Measurements from ENCODE around the gene COL8A1. TPM values are rescaled to one million over a fixed set of nuclear protein-coding genes. Genes with fewer than 3 reads are reported as not detected.

Gene COL8A1
- total RNA-seq, 1 experiment from 2014 or later = 86.6 TPM

DNA sequence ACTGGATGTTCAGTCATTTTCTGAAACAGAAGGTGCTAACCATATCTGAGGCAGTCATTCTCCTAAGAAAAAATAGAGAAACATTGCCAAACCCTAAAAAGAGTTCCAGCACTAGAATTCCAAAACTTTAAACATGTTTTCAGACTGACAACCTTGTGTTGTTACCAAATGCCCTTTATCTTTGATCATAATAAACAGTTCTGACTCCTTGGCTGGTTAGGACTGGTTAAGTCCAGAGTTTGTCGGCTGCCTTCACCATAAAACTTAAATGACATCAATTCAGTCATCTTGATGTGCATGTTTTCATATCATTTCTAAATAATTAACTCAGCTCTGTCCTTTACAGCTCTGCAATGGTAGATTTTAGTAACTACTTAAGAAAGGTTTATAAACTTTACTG lies 68.0 kb downstream of the COL8A1 start:
- DNase-seq (ENCODE audit: low read depth) = no peak

- no peak for DNase-seq (ENCODE audit: low read depth)
Observed at GRCh38 chr3:99708207-99708745, 69.9 kb downstream of the COL8A1 start.

- DNase-seq (ENCODE audit: low read depth) = no peak
Observed at GRCh38 chr3:99709686-99710085, 71.3 kb downstream of the COL8A1 start.

- DNase-seq (ENCODE audit: low read depth) = no peak
Observed at GRCh38 chr3:99710094-99710493, 71.7 kb downstream of the COL8A1 start.

DNA sequence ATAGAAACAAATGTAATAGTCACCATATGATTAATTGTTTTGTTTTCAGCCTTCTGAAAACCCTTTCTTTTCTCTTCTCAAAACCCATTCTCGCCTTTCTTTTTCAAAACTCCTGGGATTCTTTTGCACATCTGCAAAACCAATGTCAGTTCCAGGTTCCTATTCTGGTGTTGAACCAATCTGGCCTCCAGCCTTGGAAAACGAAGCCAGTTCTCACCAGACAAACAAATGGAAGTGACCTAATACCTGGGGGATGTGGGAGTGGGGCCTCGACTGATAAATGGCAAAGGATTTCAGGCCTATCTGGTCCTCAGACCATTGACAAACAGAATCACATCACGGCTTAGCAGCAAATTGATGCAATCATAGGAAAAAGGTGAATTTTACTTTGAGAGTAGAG lies 73.0 kb downstream of the COL8A1 start:
- no peak for DNase-seq (ENCODE audit: low read depth)

GRCh38 chr3:99712291-99712954 lies 74.0 kb downstream of the COL8A1 start:
- no peak for DNase-seq (ENCODE audit: low read depth)

DNA sequence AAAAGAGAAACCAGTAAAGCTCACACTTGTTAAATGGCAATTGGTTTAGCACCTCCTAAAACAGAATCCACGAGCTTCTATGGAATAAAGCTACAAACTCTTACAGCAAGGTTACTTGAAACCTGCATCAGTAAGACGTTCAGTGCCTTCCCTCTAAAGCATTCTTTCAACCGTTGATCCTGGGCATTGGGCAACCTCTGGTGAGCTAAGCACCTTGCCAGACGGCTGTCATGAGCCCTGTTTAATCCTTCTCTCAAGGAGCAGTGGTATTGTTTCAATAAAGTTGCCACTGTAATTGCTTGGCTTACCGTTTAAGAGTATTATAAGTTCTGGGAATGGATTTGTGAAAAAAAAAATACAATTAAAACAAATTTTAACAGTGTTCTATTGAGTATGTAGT lies 75.0 kb downstream of the COL8A1 start:
- no peak for DNase-seq (ENCODE audit: low read depth)

DNA sequence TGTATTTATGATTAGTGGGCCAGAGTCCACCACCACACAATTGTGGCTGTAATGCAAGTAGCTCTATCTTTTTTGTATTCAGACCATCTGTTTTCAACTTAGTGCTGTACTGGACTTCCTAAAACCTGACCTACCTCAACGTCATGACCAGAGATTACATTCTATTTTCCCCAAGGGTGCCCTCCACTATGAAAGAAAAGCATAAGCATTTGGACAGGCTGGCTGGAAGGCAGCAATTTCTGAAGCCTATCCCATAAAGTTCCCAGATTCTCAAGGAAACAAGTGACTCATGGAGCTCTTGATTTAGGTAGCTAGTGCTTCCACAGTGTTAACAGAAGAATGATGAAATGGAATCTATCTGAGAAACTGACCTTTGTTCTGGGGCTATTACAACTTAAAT lies 75.8 kb downstream of the COL8A1 start:
- DNase-seq (ENCODE audit: low read depth) = peak; percentile 86

GRCh38 chr3:99714575-99714974 lies 76.2 kb downstream of the COL8A1 start:
- no peak for DNase-seq (ENCODE audit: low read depth)

DNA sequence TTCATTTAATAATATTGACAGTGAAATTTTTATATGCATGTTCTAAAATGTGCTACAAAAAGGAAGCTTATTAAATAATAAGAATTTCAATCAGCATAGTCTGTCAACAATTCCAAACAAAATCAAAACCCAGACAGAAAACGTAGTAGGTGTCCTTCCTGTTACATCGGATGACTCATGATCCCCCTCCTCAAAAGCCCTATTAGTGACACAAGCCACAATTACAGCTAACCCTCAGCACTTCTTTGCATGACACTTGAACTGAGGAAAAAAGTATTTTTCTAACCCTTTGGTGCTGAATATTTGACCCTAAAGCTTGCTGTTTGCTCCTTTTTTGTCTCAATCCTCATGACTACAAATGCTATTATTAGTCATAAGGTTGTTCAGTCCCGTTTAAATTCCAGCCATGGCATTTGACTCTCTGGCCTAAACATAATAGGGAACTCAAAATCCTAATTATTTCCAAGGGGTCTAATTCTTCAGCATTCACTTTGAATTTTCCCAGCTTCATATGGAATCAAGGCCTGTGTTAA lies 78.1 kb downstream of the COL8A1 start:
- DNase-seq (ENCODE audit: low read depth) = peak; percentile 47

DNA sequence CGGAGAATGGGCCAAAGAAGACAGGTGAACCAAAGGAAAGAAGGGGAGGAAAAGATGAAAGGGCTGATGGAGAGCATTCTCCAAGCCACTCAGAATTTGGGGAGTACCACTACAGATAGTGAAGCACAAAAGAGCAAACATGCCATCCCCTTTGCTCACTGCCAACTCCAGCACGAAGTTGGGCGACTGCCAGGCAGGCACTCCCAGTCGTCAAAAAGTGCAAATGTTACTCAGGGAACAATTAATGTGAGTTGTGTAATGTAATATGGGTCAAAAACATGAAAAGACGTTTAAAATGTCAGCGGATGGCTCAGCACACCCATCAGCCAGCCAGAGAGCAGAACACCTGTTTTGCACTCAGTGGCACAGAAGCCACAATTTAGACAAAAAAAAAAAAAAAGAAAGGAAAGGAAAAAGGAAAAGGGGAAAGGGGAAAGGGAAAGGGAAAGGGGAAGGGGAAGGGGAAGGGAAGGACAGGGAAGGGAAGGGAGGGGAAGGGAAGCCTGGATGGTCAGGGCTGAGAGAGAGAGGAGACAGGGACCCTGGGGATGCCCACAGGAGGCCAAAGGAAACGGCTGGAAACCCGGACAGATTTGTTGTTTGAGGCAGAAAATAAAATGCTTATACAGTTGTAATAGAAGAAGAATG lies 82.7 kb downstream of the COL8A1 start:
- peak; percentile 84 for DNase-seq (ENCODE audit: low read depth)

DNA sequence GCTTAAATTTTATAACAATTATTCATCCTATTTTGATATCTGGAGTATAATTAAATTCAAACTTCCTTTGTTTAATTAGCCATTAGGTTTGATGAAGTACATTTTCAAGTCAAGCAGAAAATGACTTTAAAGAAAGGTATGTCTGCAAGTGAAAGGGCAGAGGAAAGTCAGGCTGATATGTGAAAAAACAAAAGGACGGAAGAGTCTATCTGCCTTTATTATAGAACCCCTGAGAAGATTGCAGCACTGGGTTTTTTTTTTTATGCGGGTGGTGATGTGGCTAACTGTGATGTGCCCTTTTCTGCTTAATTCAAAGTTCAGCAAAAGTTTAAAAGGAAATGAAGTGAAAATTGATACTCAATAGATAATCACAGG lies 83.2 kb downstream of the COL8A1 start:
- peak; percentile 35 for DNase-seq (ENCODE audit: low read depth)

GRCh38 chr3:99724276-99724675 lies 85.9 kb downstream of the COL8A1 start:
- DNase-seq (ENCODE audit: low read depth) = no peak

DNA sequence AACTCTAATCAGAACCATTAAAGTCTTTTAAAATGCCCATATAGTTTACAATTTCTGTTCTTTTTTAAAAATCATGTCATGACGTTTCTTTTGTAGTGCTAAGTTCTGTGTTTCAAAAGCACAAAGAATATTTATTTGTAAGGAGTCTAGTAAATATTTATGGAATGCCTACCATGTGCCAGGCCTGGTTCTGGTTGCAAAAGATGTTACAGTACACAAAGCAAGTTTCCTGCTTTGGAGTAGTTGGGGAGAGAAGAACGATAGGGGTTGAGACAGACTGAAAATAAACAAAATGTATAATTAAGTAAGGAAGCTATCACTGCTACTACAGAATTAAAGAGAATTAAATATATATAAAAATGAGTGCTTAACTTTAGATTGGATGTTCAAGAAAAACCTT lies 92.5 kb downstream of the COL8A1 start:
- DNase-seq (ENCODE audit: low read depth) = no peak

DNA sequence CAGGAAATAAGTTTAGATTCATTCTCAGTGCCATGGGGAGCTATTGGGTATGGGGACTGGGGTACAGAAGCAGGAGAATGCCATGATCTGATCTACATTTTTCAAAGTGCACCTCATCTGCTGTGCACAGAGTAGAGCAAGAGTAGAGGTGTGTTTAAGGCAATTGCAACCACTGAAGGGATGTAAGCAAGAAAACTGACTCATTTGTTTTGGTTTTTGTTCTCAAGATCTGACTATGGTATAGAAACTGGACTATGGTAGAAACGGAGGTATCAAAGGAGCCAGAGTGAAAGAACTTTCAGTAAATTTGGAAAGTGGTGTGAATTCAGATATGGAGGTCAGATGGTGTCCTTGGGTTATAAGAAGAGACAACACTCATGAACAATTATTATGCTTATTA lies 93.1 kb downstream of the COL8A1 start:
- DNase-seq (ENCODE audit: low read depth) = no peak

DNA sequence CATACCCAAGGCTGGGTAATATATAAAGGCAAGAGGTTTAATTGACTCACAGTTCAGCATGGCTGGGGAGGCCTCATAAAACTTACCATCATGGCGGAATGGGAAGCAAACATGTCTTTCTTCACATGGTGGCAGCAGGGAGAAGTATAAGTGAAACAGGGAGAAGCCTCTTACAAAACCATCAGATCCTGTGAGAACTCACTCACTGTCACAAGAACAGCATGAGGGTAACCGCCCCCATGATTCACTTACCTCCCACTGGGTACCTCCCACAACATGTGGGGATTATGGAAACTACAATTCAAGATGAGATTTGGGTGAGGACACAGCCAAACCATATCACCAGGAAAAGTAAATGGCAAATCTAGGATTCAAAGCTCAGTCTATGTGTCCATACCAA lies 102.0 kb downstream of the COL8A1 start:
- peak; percentile 19 for DNase-seq (ENCODE audit: low read depth)

DNA sequence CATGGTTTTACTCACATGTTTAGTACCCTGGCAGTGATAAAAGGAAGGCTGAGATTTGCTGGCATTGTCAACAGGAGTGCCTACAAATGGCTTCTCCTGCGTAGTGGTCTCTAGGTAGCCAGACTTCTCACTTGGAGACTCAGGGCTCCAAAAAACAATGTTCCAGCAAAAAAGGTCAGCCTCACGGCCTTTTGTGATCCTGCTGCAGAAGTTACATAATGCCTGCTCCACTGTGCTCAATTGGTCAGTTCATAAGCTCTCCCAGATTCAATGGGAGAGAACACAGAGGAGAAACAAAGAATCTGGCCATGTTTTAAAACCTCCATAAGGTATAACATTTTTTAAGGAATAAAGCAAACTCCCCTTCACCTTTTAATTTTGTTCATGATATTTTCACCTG lies 103.2 kb downstream of the COL8A1 start:
- DNase-seq (ENCODE audit: low read depth) = peak; percentile 19

DNA sequence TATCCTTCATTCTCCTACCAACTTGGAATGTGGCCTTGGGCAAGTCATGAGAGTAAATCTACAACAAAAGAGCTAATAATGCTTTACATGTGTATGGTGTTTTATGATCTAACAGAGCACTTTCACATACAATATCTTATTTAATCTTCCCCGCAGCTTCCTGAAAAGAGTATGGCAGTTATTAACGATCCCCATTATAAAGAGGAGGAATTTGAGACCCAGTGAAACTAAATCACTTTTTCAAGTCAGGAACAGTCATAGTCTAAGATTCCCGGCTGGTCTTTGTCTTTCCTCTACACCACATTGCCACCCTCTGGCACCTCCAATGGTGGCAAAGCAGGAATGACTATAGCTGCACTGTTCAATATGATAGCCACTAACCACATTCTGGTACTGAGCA lies 109.5 kb downstream of the COL8A1 start:
- peak; percentile 80 for DNase-seq (ENCODE audit: low read depth)

DNA sequence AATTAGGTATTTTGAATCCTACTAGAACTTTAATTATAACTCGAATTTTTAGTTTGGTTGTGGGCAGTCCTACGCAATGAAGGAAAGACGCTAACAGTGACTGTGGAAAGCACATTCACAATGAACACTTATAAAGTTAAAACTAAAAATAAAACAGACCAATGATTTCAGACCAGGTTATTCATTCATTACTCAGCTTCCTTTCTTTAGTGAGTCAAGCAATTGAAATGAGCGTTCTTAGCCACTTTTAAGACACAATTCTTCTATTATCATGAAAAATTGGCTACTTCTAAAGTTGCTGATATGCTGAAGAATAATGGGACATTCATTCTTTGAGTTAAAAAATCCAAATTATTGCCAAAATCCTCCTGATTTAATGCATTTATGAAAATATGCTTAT lies 113.3 kb downstream of the COL8A1 start:
- DNase-seq (ENCODE audit: low read depth) = peak; percentile 84

DNA sequence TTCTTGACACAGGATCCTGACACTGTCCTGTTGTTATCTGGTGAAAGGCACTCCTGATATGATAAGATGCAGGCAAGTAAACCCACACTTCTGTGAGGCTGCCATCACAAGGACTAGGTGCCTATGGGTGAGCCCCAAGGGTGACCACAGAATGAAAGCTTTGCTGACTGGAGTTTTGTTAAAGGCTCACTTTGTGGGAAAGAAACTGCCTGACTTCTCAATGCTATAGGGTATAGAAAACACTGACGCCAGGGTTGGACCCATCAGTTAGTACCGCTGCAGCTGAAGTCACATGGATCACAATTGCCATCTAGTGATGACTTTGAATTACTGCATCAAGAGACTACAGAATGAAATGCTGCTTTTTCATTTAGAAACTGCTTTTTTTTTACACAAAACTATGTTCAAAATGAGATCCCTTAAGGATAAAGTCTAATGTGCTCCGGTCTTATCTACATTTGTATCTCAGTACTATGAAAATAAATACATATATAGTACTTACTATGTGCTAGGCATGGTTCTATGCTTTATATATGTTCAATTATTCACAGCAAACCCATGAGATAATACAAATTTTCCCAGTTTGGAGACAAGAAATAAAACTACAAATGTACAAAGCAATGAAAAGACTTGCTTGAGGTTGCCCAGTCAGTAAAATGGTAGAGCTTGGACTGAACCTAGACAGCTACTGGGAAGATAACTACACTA lies 115.0 kb downstream of the COL8A1 start:
- DNase-seq (ENCODE audit: low read depth) = peak; percentile 82

- DNase-seq (ENCODE audit: low read depth) = no peak
Observed at GRCh38 chr3:99755831-99756230, 117.4 kb downstream of the COL8A1 start.

GRCh38 chr3:99757966-99758365 lies 119.6 kb downstream of the COL8A1 start:
- no peak for DNase-seq (ENCODE audit: low read depth)
